Measurements from ENCODE around the gene KRTAP10-5.

- TF ChIP-seq POLR2A (IDR thresholded peaks at IDR 0.05): no peak
- TF ChIP-seq CTCF (IDR thresholded peaks at IDR 0.05): no peak
Observed at GRCh38 chr21:44598061-44598460, 17.7 kb upstream of the KRTAP10-5 start.

Measured in tibial nerve (tissue), 3 donors.